Measurements from ENCODE around the gene DHX35. TPM values are rescaled to one million over a fixed set of nuclear protein-coding genes. Genes with fewer than 3 reads are reported as not detected.
A peak's percentile ranks its signal among the peaks of the same experiment; 100 is the strongest.

DHX35 gene
- total and polyA plus RNA-seq, 2 of the 13 experiments (the other 11 are each of a cell fraction or from before 2014, with no cell fraction given) = 25.8 to 28.7 TPM

- TF ChIP-seq JUND (CRISPR knock-in tag; IDR thresholded peaks at IDR 0.05) (peak; percentile 60), SOX6 (IDR thresholded peaks at IDR 0.05) (no peak), SOX6 (CRISPR knock-in tag; IDR thresholded peaks at IDR 0.05) (peak; percentile 86), HNRNPH1 (optimal IDR thresholded peaks at IDR 0.05; ENCODE audit: low read depth, low read length) (no peak), ZNF335 (CRISPR knock-in tag; IDR thresholded peaks at IDR 0.05) (peak; percentile 80; the same call in 1 of the 2 replicates), CAMTA2 (CRISPR knock-in tag; IDR thresholded peaks at IDR 0.05; ENCODE audit: borderline replicate concordance) (peak; percentile 81; the same call in 1 of the 2 replicates), ZNF230 (CRISPR knock-in tag; IDR thresholded peaks at IDR 0.05) (no peak), MXI1 (IDR thresholded peaks at IDR 0.05; ENCODE audit: borderline replicate concordance, low read depth, low read length) (peak; percentile 62; the same call in 1 of the 3 replicates), ZNF34 (CRISPR knock-in tag; IDR thresholded peaks at IDR 0.05; ENCODE audit: borderline replicate concordance) (peak; percentile 67; the same call in 1 of the 2 replicates), SPEN (CRISPR knock-in tag; IDR thresholded peaks at IDR 0.05; ENCODE audit: low read depth) (peak; percentile 88), ZNF556 (CRISPR knock-in tag; IDR thresholded peaks at IDR 0.05; ENCODE audit: borderline replicate concordance) (peak; percentile 88), GABPA (IDR thresholded peaks at IDR 0.05; ENCODE audit: low read depth, low read length) (peak; percentile 70), GABPA (CRISPR knock-in tag; IDR thresholded peaks at IDR 0.05; ENCODE audit: low read depth) (peak; percentile 77), TEAD3 (CRISPR knock-in tag; optimal IDR thresholded peaks at IDR 0.05; ENCODE audit: borderline replicate concordance) (peak; percentile 77), ZEB1 (IDR thresholded peaks at IDR 0.05; ENCODE audit: insufficient replicate concordance, low read depth) (no peak), KLF13 (CRISPR knock-in tag; IDR thresholded peaks at IDR 0.05) (peak; percentile 98; the same call in 1 of the 2 replicates), POGZ (CRISPR knock-in tag; IDR thresholded peaks at IDR 0.05) (peak; percentile 96), ZBTB3 (CRISPR knock-in tag; IDR thresholded peaks at IDR 0.05; ENCODE audit: borderline replicate concordance, low read depth) (peak; percentile 42; the same call in 1 of the 2 replicates), ZNF567 (CRISPR knock-in tag; IDR thresholded peaks at IDR 0.05; ENCODE audit: borderline replicate concordance) (peak; percentile 100), ZNF800 (CRISPR knock-in tag; IDR thresholded peaks at IDR 0.05) (peak; percentile 96), MXD4 (CRISPR knock-in tag; IDR thresholded peaks at IDR 0.05) (peak; percentile 88), SRSF9 (IDR thresholded peaks at IDR 0.05; ENCODE audit: borderline replicate concordance, insufficient read depth, low read depth, low read length, poor library complexity, severe bottlenecking) (no peak), ZNF264 (CRISPR knock-in tag; IDR thresholded peaks at IDR 0.05) (0 out of 2 replicates have a peak, but pooled peaks have one; percentile 61), TP53 (CRISPR knock-in tag; conservative IDR thresholded peaks at IDR 0.05) (no peak), PRDM15 (CRISPR knock-in tag; IDR thresholded peaks at IDR 0.05) (peak; percentile 53; the same call in 1 of the 2 replicates)
These were observed 87.8 kb downstream of the DHX35 start (continued) for GRCh38 chr20:39049684-39050554.

All from HepG2 (cell line).